KOPT-K1 (cell line): ENCODE results near the gene ST6GALNAC3.

Experiments
- H3K27ac ChIP-seq: fragments of 200-600 bp; sonication (generic); 2 replicates; pipeline ENCODE4 v1.5.1; 2016; ENCODE audit warnings: antibody characterized with exemption, mild to moderate bottlenecking, low read depth, low read length; ENCODE audit not compliant: poor library complexity, severe bottlenecking
- H3K36me3 ChIP-seq: fragments of 200-600 bp; sonication (generic); 2 replicates; pipeline ENCODE4 v1.5.1; 2017; ENCODE audit warnings: antibody characterized with exemption, mild to moderate bottlenecking, low read length, moderate library complexity; ENCODE audit not compliant: insufficient read depth
- H3K9me3 ChIP-seq: fragments of 200-600 bp; sonication (generic); 2 replicates; pipeline ENCODE4 v1.5.1; 2017; ENCODE audit warnings: antibody characterized with exemption, low read length, mild to moderate bottlenecking; ENCODE audit not compliant: insufficient read depth, poor library complexity, severe bottlenecking

ST6GALNAC3 gene

DNA sequence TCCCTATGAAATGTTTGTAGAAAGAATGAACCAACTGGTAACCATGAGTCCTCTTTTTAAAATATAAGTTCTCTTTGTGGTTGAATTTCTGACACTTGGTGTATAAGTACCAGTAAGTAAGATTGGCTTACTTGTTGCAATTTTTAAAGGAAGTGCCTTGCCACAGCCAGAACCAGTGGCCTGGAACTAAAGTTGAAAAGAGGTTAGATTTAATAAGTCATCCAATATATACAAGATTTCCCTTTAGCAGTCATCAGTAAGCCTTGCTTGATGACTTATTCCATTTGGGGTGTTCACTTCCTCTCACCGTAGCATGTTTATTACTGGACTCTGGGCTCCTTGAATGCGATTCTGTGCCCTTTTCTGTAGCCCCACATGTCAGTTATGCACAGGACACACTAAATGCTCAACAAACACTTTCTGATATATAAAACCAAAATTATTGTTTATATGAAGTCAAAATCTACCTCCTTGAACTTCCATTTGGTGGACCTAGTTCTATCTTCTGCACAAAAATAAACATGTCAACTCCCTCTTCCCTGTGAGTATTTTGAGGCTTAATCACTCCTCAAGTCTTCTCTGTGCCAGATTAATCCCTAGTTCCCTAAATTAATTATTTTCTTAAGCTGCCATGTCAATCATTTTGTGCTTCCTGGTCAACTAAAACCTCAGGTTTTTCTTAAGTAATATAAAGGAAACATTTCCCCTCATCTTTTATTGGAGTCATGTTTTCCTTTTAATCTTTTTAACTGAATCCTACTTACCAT is 218.1 kb downstream of the ST6GALNAC3 start:
- Histone ChIP-seq H3K9me3 (no peaks in the 10 kb centered on the region), H3K27ac (no peak overlapping the region), H3K36me3 (no peaks in the 10 kb centered on the region)

DNA sequence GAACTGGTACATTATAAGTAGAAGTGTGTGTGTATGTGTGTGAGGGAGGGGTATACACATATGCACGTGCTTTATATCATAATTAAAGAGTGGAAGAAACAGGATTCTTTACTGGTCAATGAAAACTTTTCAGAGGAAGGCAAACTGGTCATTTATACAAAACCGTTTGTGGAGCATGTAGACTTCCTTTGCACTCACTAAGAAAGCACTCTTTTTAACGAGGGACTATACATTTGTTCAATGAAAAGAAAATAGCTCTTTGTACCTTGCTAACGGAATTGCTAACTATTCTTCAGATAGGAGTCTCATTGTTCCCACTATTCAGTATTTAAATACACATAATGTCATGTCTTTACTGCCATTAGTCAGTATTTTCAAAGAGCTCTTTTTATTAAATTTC is 219.3 kb downstream of the ST6GALNAC3 start:
- Histone ChIP-seq H3K9me3 (no peaks in the 10 kb centered on the region), H3K27ac (no peak overlapping the region), H3K36me3 (no peaks in the 10 kb centered on the region)

DNA sequence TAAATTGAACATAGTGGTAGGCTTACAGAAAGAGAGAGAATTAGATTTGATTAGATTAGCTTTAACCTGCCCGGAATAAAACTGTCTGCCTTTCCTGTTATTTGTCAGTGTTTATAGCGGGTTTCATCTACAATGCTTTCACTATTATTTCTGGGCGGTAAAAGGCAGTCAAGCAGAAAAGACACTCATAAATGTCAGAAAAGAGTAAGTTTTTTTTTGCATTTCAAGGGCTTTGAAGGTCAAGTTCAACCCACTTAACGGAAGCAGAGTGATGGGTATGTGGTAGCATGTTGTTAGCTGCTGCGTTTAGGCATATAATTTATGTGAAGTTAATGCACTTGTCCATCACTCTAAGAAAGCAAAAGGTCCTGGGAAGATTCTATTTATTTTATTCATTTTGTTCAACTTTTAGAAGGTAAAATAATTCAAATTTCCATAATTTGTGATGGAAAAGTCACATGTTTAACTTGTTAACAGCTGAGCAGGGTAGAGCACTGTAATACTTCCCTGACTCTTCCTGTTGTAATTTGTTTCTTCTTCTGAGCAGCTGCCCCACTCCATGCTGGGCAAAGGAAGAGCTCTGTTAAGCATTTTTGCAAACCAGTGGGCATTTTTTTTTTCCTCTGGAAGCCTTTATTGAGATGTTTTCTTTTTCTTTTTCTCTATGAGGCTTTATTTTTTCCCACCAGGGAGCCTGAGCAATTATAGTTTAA is 220.1 kb downstream of the ST6GALNAC3 start:
- Histone ChIP-seq H3K9me3 (no peaks in the 10 kb centered on the region), H3K27ac (no peak overlapping the region), H3K36me3 (no peaks in the 10 kb centered on the region)

DNA sequence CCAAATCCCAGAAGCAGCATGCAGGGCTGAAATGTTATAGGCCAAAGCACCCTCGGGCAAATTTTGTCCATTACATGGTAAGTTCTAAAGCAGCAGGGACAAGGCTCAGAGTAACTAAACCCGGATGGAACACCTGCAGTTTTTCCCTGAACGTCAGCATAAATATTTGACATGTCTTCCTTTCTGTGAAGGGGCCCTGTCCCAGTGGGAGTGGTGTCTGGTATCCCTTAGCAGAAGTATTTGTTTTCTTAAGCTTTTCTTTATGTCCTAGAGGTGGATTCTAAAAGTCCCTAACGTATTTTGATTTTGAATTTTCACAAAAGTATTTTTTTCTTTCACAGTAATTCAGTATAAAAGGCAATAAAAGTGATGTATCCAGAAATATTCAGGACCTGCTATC is 223.9 kb downstream of the ST6GALNAC3 start:
- H3K27ac ChIP-seq: no peak overlapping the region
- no peaks in the 10 kb centered on the region for H3K9me3 ChIP-seq
- no peaks in the 10 kb centered on the region for H3K36me3 ChIP-seq

DNA sequence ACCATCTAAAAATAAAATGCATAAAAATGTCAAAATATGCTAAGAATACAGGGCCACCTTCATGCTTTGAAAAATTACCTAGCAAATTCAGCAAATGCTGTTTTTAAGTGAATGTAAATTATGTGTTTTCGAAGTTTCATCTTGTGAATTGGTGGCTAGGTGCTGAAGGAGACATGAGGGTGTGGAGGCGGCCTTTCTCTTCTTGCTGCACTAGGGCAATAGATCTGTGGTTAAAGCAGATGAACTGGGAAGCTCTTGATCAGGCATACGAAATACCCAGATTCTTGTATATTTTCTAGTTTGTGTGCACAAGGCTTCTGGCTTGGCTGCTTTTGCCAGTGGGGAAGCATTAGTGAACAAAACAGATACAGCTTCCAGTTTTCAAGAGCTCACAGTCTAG is 224.5 kb downstream of the ST6GALNAC3 start:
- H3K27ac ChIP-seq: no peak overlapping the region
- no peaks in the 10 kb centered on the region for H3K9me3 ChIP-seq
- no peaks in the 10 kb centered on the region for H3K36me3 ChIP-seq

DNA sequence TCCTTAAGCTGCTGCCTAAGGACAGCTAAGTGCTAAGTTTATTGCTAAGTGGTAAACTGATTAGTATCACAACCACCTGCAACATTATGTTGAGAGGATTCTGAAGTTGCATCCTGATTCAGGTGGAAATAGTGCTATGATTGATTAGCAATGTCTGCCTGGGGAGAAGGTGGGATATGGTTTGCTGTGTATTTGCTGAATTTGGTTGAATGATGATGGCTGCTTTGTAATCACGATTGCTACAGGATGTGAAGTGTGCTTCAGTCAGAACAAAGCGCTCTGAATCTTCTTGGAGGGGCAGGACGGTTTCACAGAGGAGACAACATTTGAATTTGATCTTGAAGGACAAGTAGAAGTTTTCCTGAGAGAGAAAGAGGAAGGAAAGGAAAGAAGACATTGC is 226.0 kb downstream of the ST6GALNAC3 start:
- no peaks in the 10 kb centered on the region for H3K36me3 ChIP-seq
- no peak overlapping the region for H3K27ac ChIP-seq
- H3K9me3 ChIP-seq: no peaks in the 10 kb centered on the region

DNA sequence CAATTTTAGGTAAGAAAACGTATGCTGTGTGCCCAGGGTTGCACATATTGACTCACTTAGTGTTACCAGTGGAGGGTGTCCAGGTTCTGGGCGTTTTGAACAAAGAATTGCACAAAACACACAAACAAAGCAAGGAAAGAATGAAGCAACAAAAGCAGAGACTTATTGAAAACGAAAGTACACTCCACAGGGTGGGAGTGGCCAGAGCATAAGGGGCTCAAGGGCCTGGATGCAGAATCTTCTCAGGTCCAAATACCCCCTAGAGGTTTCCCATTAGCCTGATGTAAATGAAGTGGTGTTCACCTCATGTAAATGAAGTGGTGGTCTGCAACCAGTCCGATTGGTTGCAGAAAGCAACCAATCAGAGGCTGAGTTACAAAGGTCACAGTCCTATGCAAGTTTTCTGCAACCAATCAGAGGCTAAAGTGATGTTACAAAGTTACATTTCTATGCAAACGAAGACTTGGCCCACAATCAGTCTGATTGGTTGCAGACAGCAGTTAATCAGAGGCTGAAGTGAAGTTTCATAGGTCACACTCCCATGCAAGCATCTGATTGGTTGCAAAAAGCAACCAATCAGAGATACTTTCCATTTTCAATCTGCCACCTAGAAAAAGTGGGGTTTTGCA is 228.3 kb downstream of the ST6GALNAC3 start:
- H3K36me3 ChIP-seq: no peaks in the 10 kb centered on the region
- H3K9me3 ChIP-seq: no peaks in the 10 kb centered on the region
- H3K27ac ChIP-seq: no peak overlapping the region

DNA sequence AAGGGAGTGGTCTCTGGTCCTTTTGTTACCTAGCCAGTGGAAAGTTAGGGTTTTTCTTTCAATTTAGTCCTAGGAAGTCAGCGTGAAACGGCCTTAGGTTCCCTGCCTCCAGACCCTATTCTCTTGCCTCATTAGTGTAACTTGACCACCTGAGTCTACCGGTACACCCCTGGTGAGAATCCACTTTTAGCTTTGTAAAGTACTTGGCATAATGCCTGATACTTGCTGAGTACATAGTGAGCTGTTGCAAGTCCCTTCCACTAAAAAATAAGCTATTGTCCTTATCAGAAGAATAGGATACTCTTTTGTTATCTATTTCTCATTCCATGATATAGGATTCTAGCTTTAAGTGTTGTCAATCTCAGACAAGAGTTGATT is 228.8 kb downstream of the ST6GALNAC3 start:
- Histone ChIP-seq H3K36me3 (no peaks in the 10 kb centered on the region), H3K9me3 (no peaks in the 10 kb centered on the region), H3K27ac (no peak overlapping the region)

DNA sequence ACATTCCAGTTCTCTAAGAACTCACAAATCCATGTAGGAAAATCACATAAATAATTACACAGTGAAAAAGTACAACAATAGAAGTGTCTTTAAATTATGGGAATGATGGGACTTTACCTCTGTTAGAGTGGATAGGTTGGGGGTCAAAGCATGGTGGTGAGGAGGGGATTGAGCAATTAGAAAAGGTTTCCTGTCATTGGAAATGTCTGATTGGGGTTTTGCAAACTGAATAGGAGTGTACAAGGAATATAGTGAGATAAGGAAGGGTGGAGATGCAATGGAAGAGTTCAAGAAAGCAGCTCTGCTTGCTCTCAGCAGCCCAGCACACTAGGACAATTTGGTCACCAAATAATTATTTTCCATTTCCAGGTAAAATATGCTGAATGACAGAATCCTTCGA is 238.8 kb downstream of the ST6GALNAC3 start:
- no peaks in the 10 kb centered on the region for H3K9me3 ChIP-seq
- H3K36me3 ChIP-seq: no peaks in the 10 kb centered on the region
- H3K27ac ChIP-seq: no peak overlapping the region

DNA sequence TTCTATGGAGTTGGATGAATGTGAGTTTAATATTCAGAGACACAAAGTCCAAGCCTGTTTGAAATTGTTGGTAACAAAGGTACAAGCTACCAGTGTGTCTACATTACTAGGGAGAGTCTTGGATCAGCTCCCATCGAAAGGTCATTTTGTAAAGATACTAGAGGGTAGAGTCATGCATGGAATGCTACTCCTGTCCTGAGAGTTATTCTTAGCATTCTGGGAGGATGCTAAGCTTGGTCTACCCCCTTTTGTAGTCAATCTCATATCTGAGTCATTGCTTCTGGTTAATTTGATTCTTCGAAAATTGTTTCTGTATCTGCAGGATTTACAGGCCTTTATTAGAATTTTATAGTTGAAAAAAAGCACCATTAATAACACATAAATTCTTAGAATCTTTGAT is 240.2 kb downstream of the ST6GALNAC3 start:
- H3K36me3 ChIP-seq: no peaks in the 10 kb centered on the region
- no peaks in the 10 kb centered on the region for H3K9me3 ChIP-seq
- no peak overlapping the region for H3K27ac ChIP-seq

DNA sequence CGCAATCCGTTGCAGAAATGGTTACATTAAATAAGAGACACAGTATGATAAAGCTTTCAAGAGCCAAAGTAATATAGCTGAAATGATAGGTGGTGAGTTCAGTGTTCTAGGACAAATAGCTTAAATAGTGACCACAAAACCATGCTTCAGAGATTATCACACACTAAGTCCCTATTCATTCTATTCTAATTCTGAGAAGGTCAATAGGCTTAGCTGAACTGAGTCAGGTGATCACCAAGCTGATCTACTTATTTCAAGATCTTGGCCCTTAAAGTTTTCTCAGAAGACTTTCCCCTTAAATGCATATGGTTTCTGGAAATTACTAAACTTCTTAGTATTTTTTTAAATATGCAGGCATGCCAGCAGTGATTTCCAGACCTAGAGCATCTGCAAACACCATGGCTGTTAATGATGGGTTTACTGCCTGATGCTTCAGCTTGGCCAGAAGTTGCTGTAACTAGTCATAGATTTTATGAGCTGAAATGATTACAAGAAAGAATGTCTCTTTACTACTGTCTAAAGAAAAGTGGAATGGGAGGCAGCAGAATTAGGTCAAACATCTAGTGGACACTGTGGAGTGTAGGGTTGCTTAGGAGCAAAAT is 242.9 kb downstream of the ST6GALNAC3 start:
- H3K27ac ChIP-seq: no peak overlapping the region
- no peaks in the 10 kb centered on the region for H3K9me3 ChIP-seq
- H3K36me3 ChIP-seq: no peaks in the 10 kb centered on the region

DNA sequence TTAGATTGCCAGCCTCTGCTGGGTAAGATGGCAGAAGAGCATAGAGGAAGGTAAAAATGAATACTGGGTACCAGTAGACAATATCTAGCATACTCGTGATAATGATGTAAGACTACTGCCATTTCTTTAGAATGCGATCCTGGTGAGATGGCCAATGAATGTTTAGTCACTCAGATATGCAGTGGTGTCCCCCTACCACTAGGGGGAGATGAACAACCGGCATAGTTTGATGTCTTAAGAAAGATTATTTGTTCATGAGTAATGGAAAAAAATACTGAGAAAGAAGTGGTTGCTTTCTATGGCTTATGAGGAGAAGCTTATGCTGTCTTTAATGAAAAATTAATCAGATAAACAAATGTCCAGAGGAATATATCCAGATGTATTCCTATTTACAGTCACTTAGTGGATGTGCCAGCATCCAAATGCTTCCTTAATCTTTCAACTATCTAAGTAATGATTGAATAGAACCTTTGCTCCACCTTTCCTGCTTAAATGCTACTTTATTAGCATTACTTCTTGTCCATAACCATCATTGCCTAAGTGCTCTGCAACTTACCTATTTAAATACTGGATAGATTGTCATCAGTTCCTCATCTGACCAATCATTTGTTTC is 256.6 kb downstream of the ST6GALNAC3 start:
- Histone ChIP-seq H3K27ac (no peak overlapping the region), H3K36me3 (no peaks in the 10 kb centered on the region), H3K9me3 (no peaks in the 10 kb centered on the region)

DNA sequence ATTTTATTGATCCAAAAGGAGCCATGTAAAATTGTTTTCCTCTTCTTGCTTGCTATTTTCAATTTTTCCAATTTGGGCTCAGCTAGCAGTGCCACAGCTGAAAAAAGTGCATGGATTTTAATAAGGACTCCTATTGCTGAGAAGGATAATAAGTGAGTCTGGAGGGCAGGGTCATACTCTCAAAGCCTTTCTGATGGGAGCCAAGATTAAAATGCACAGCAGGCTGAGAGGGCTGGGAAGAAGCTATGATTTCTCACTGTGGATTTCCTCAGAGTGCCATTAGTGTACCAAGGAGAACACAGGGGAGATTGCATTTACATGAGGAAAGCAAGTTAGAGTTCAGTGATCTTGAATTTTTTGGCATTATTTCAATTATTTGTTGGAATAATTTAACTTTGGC is 261.3 kb downstream of the ST6GALNAC3 start:
- Histone ChIP-seq H3K9me3 (no peaks in the 10 kb centered on the region), H3K27ac (no peak overlapping the region), H3K36me3 (no peaks in the 10 kb centered on the region)

DNA sequence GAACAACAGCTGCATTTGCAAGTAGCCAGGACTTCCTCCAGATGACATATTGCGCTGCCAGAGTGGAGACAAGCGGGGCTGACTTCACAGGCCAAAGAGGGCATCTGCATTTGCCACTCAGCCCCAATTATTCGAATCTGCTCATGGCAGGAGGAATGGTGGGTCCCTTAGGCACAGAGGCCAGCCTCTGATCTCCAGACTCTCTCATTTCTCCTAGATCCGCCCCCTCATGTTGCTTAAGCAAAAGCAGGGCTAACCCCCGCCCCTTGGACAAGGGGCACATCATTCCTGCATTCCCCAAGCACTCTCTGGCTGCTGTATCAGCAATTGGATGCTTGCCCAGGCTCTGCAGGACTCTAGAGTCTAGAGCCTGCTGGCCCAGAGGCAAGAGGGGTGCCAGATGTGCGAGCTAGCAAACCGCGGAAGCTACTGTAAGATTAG is 262.4 kb downstream of the ST6GALNAC3 start:
- Histone ChIP-seq H3K9me3 (no peaks in the 10 kb centered on the region), H3K27ac (no peak overlapping the region), H3K36me3 (no peaks in the 10 kb centered on the region)
